ENCODE results near the gene CTR9.

Gene CTR9

GRCh38 chr11:10800292-10800691 is 49.2 kb downstream of the CTR9 start:
- TF ChIP-seq EZH2phosphoT487 (IDR thresholded peaks at IDR 0.05; ENCODE audit: low read depth) (no peak), CTCF (IDR thresholded peaks at IDR 0.05; ENCODE audit: low read depth, low read length) (no peak)
- no peak overlapping the region for H3K4me3 ChIP-seq (ENCODE audit: low read length)
- H3K27me3 ChIP-seq (ENCODE audit: low read depth, low read length) = no peaks in the 10 kb centered on the region
- no peak overlapping the region for H3K27ac ChIP-seq (ENCODE audit: low read length)
- peaks cover 90% of the 10 kb centered on the region for H3K36me3 ChIP-seq (replicated peaks; ENCODE audit: low read depth, low read length)
- no peak overlapping the region for H3K4me2 ChIP-seq (ENCODE audit: low read length)
- H3K4me1 ChIP-seq (ENCODE audit: low read length) = no peaks in the 10 kb centered on the region
- 0 out of 2 replicates have a peak, but pooled peaks cover 11% of the 10 kb centered on the region for H4K20me1 ChIP-seq (ENCODE audit: insufficient read depth, low read length)
- H3K79me2 ChIP-seq (ENCODE audit: low read length) = peaks cover 8% of the 10 kb centered on the region; the same call in 1 of the 2 replicates
- H3K9ac ChIP-seq (ENCODE audit: low read length) = no peak overlapping the region
- no peaks in the 10 kb centered on the region for H3K9me3 ChIP-seq (ENCODE audit: insufficient read depth, low read length)
- no peak overlapping the region for H2AFZ ChIP-seq (ENCODE audit: low read depth, low read length)

GRCh38 chr11:10803676-10804075 is 52.6 kb downstream of the CTR9 start:
- no peak overlapping the region for H3K9ac ChIP-seq (ENCODE audit: low read length)
- no peak overlapping the region for H3K27ac ChIP-seq (ENCODE audit: low read length)
- H2AFZ ChIP-seq (ENCODE audit: low read depth, low read length) = no peak overlapping the region
- H3K4me3 ChIP-seq (ENCODE audit: low read length) = no peak overlapping the region
- no peak for TF ChIP-seq CTCF (IDR thresholded peaks at IDR 0.05; ENCODE audit: low read depth, low read length)
- TF ChIP-seq EZH2phosphoT487 (IDR thresholded peaks at IDR 0.05; ENCODE audit: low read depth) = no peak
- peaks cover 87% of the 10 kb centered on the region for H3K36me3 ChIP-seq (replicated peaks; ENCODE audit: low read depth, low read length)
- peaks cover 4% of the 10 kb centered on the region; the same call in 1 of the 2 replicates for H4K20me1 ChIP-seq (ENCODE audit: insufficient read depth, low read length)
- H3K79me2 ChIP-seq (ENCODE audit: low read length) = peaks cover 40% of the 10 kb centered on the region
- H3K4me1 ChIP-seq (ENCODE audit: low read length) = peaks cover 10% of the 10 kb centered on the region
- H3K27me3 ChIP-seq (ENCODE audit: low read depth, low read length) = no peaks in the 10 kb centered on the region
- H3K9me3 ChIP-seq (ENCODE audit: insufficient read depth, low read length) = no peaks in the 10 kb centered on the region
- no peak overlapping the region for H3K4me2 ChIP-seq (ENCODE audit: low read length)

GRCh38 chr11:10805741-10806140 is 54.7 kb downstream of the CTR9 start:
- H3K79me2 ChIP-seq (ENCODE audit: low read length) = peaks cover 44% of the 10 kb centered on the region
- H3K9ac ChIP-seq (ENCODE audit: low read length) = no peak overlapping the region
- no peak overlapping the region for H3K4me2 ChIP-seq (ENCODE audit: low read length)
- no peaks in the 10 kb centered on the region for H3K27me3 ChIP-seq (ENCODE audit: low read depth, low read length)
- H3K4me3 ChIP-seq (ENCODE audit: low read length) = no peak overlapping the region
- no peak overlapping the region for H3K27ac ChIP-seq (ENCODE audit: low read length)
- no peaks in the 10 kb centered on the region for H3K9me3 ChIP-seq (ENCODE audit: insufficient read depth, low read length)
- no peak overlapping the region for H2AFZ ChIP-seq (ENCODE audit: low read depth, low read length)
- TF ChIP-seq CTCF (IDR thresholded peaks at IDR 0.05; ENCODE audit: low read depth, low read length) (no peak), EZH2phosphoT487 (IDR thresholded peaks at IDR 0.05; ENCODE audit: low read depth) (no peak)
- H3K4me1 ChIP-seq (ENCODE audit: low read length) = peaks cover 18% of the 10 kb centered on the region
- H4K20me1 ChIP-seq (ENCODE audit: insufficient read depth, low read length) = peaks cover 4% of the 10 kb centered on the region; the same call in 1 of the 2 replicates
- peaks cover 66% of the 10 kb centered on the region for H3K36me3 ChIP-seq (replicated peaks; ENCODE audit: low read depth, low read length)

GRCh38 chr11:10806206-10806605 is 55.2 kb downstream of the CTR9 start:
- Histone ChIP-seq H3K9ac (ENCODE audit: low read length) (no peak overlapping the region), H3K4me2 (ENCODE audit: low read length) (no peak overlapping the region), H3K27me3 (ENCODE audit: low read depth, low read length) (no peaks in the 10 kb centered on the region), H3K79me2 (ENCODE audit: low read length) (peaks cover 44% of the 10 kb centered on the region), H2AFZ (ENCODE audit: low read depth, low read length) (no peak overlapping the region), H3K27ac (ENCODE audit: low read length) (no peak overlapping the region), H4K20me1 (ENCODE audit: insufficient read depth, low read length) (peaks cover 4% of the 10 kb centered on the region; the same call in 1 of the 2 replicates), H3K36me3 (replicated peaks; ENCODE audit: low read depth, low read length) (peaks cover 62% of the 10 kb centered on the region), H3K9me3 (ENCODE audit: insufficient read depth, low read length) (no peaks in the 10 kb centered on the region), H3K4me1 (ENCODE audit: low read length) (peaks cover 18% of the 10 kb centered on the region), H3K4me3 (ENCODE audit: low read length) (no peak overlapping the region)
- TF ChIP-seq CTCF (IDR thresholded peaks at IDR 0.05; ENCODE audit: low read depth, low read length) = no peak
- TF ChIP-seq EZH2phosphoT487 (IDR thresholded peaks at IDR 0.05; ENCODE audit: low read depth) = no peak

Measured in OCI-LY3 (cell line).